Activated CD8-positive, alpha-beta memory T cell treated with anti-CD3 and anti-CD28 coated beads, Interleukin-2, amount 10 ng/mL, durations not matched to agents 7 days and 5 days (primary cell): ENCODE measurements around the gene OSMR. TPM values are rescaled to one million over a fixed set of nuclear protein-coding genes. Genes with fewer than 3 reads are reported as not detected.

Experiments
- ATAC-seq: fragments of 150-1000 bp; cut with Tn5 transposase; one replicate; pipeline ENCODE4 v1.10.0; 2021; ENCODE audit warnings: moderate library complexity
- CTCF ChIA-PET: fragments of 350-600 bp; sonication (Branson Sonifier 250); formaldehyde crosslinking; loops from one replicate; lab custom pipeline; 2021; ENCODE audit warnings: antibody characterized with exemption; lab: Charles Lee
- DNase-seq: peaks from one replicate; pipeline ENCODE4 v3.0.0-alpha.2; 2020
- H3K27ac Mint-ChIP-seq: one replicate; pipeline ENCODE4 v1.8.0; 2021; ENCODE audit warnings: mild to moderate bottlenecking, mixed read lengths
- H3K27me3 Mint-ChIP-seq: one replicate; pipeline ENCODE4 v1.8.0; 2021; ENCODE audit warnings: mixed read lengths
- H3K36me3 Mint-ChIP-seq: one replicate; pipeline ENCODE4 v1.8.0; 2021; ENCODE audit warnings: mild to moderate bottlenecking, mixed read lengths
- H3K4me1 Mint-ChIP-seq: one replicate; pipeline ENCODE4 v1.8.0; 2021; ENCODE audit warnings: mixed read lengths
- H3K4me3 Mint-ChIP-seq: one replicate; pipeline ENCODE4 v1.8.0; 2021; ENCODE audit warnings: mild to moderate bottlenecking, moderate library complexity, mixed read lengths
- H3K9me3 Mint-ChIP-seq: one replicate; pipeline ENCODE4 v1.8.0; 2022; ENCODE audit warnings: low read depth, mixed read lengths
- total RNA-seq, 2 experiments: library from RNA; stranded (reverse); gene quantifications; one replicate each; pipeline ENCODE4 v1.2.3, GENCODE V29; 2021

Gene OSMR
- total RNA-seq, 2 experiments from 2014 or later = not detected

GRCh38 chr5:38896760-38897159 is 50.9 kb downstream of the OSMR start:
- peaks cover 2% of the 10 kb centered on the region for H3K9me3 Mint-ChIP-seq
- H3K27me3 Mint-ChIP-seq = peaks cover 36% of the 10 kb centered on the region
- DNase-seq = no peak
- H3K4me1 Mint-ChIP-seq = no peaks in the 10 kb centered on the region
- no peak overlapping the region for H3K27ac Mint-ChIP-seq
- no peak overlapping the region for H3K4me3 Mint-ChIP-seq
- no peak for ATAC-seq
- H3K36me3 Mint-ChIP-seq = no peaks in the 10 kb centered on the region
- CTCF ChIA-PET = no interaction called here

- H3K4me3 Mint-ChIP-seq = no peak overlapping the region
- ATAC-seq (no peak), DNase-seq (no peak)
- H3K27me3 Mint-ChIP-seq = peaks cover 25% of the 10 kb centered on the region
- peaks cover 5% of the 10 kb centered on the region for H3K9me3 Mint-ChIP-seq
- H3K27ac Mint-ChIP-seq = no peak overlapping the region
- H3K36me3 Mint-ChIP-seq = no peaks in the 10 kb centered on the region
- CTCF ChIA-PET = no interaction called here
- no peaks in the 10 kb centered on the region for H3K4me1 Mint-ChIP-seq
These were observed 54.1 kb downstream of the OSMR start for GRCh38 chr5:38899936-38900335.

- Mint-ChIP-seq H3K9me3 (peaks cover 7% of the 10 kb centered on the region), H3K4me1 (no peaks in the 10 kb centered on the region), H3K27me3 (peaks cover 4% of the 10 kb centered on the region), H3K4me3 (no peak overlapping the region), H3K27ac (no peak overlapping the region), H3K36me3 (no peaks in the 10 kb centered on the region)
- CTCF ChIA-PET = interaction anchor here (1.0 kb wide), 1 partner anchor 96 kb away, joined by 3 read pairs; no protein-coding TSS in a partner anchor
- no peak for ATAC-seq
- DNase-seq = no peak
These were observed 59.7 kb downstream of the OSMR start for GRCh38 chr5:38905516-38905915.

GRCh38 chr5:38906503-38906902 is 60.7 kb downstream of the OSMR start:
- no peak overlapping the region for H3K27ac Mint-ChIP-seq
- CTCF ChIA-PET = interaction anchor here (0.6 kb wide), 1 partner anchor 534 kb away, joined by 3 read pairs; no protein-coding TSS in a partner anchor
- H3K9me3 Mint-ChIP-seq = peaks cover 7% of the 10 kb centered on the region
- H3K4me3 Mint-ChIP-seq = no peak overlapping the region
- H3K4me1 Mint-ChIP-seq = no peaks in the 10 kb centered on the region
- ATAC-seq (no peak), DNase-seq (no peak)
- peaks cover 10% of the 10 kb centered on the region for H3K27me3 Mint-ChIP-seq
- no peaks in the 10 kb centered on the region for H3K36me3 Mint-ChIP-seq

GRCh38 chr5:38911933-38912332 is 66.1 kb downstream of the OSMR start:
- DNase-seq (no peak), ATAC-seq (no peak)
- Mint-ChIP-seq H3K4me3 (no peak overlapping the region), H3K27me3 (peaks cover 50% of the 10 kb centered on the region), H3K4me1 (no peaks in the 10 kb centered on the region), H3K9me3 (peaks cover 5% of the 10 kb centered on the region), H3K27ac (no peak overlapping the region), H3K36me3 (no peaks in the 10 kb centered on the region)
- CTCF ChIA-PET = no interaction called here

GRCh38 chr5:38913714-38914113 is 67.9 kb downstream of the OSMR start:
- H3K4me3 Mint-ChIP-seq = no peak overlapping the region
- CTCF ChIA-PET = interaction anchor here (1.9 kb wide), 1 partner anchor 8 kb away, joined by 4 read pairs; no protein-coding TSS in a partner anchor
- peaks cover 4% of the 10 kb centered on the region for H3K9me3 Mint-ChIP-seq
- no peaks in the 10 kb centered on the region for H3K4me1 Mint-ChIP-seq
- no peaks in the 10 kb centered on the region for H3K36me3 Mint-ChIP-seq
- no peak overlapping the region for H3K27ac Mint-ChIP-seq
- ATAC-seq (no peak), DNase-seq (no peak)
- H3K27me3 Mint-ChIP-seq = peaks cover 59% of the 10 kb centered on the region

- no peak overlapping the region for H3K27ac Mint-ChIP-seq
- peaks cover 69% of the 10 kb centered on the region for H3K27me3 Mint-ChIP-seq
- no peak for DNase-seq
- no peaks in the 10 kb centered on the region for H3K9me3 Mint-ChIP-seq
- H3K4me1 Mint-ChIP-seq = no peaks in the 10 kb centered on the region
- CTCF ChIA-PET = no interaction called here
- no peak overlapping the region for H3K4me3 Mint-ChIP-seq
- no peaks in the 10 kb centered on the region for H3K36me3 Mint-ChIP-seq
- ATAC-seq = no peak
These were observed 71.0 kb downstream of the OSMR start for GRCh38 chr5:38916802-38917201.

- Mint-ChIP-seq H3K27ac (no peak overlapping the region), H3K9me3 (no peaks in the 10 kb centered on the region)
- DNase-seq = no peak
These were observed 75.4 kb downstream of the OSMR start for GRCh38 chr5:38921174-38921573.

GRCh38 chr5:38922199-38922598 is 76.4 kb downstream of the OSMR start:
- H3K4me1 Mint-ChIP-seq = no peaks in the 10 kb centered on the region
- peaks cover 54% of the 10 kb centered on the region for H3K27me3 Mint-ChIP-seq
- no peaks in the 10 kb centered on the region for H3K9me3 Mint-ChIP-seq
- DNase-seq (peak; percentile 62), ATAC-seq (peak; percentile 64)
- CTCF ChIA-PET = interaction anchor here (0.6 to 1.9 kb wide), 8 partner anchors 9 to 783 kb away, joined by 3 to 18 read pairs (median 4); no protein-coding TSS in a partner anchor
- no peak overlapping the region for H3K4me3 Mint-ChIP-seq
- H3K27ac Mint-ChIP-seq = no peak overlapping the region
- no peaks in the 10 kb centered on the region for H3K36me3 Mint-ChIP-seq

More at GRCh38 chr5:38921174-38921573, 75.4 kb downstream of the OSMR start:
- no peak for ATAC-seq
- no peaks in the 10 kb centered on the region for H3K36me3 Mint-ChIP-seq
- CTCF ChIA-PET = interaction anchor here (1.4 to 1.6 kb wide), 3 partner anchors 8 to 500 kb away, joined by 4 to 18 read pairs (median 7); no protein-coding TSS in a partner anchor
- H3K27me3 Mint-ChIP-seq = peaks cover 64% of the 10 kb centered on the region
- no peak overlapping the region for H3K4me3 Mint-ChIP-seq
- no peaks in the 10 kb centered on the region for H3K4me1 Mint-ChIP-seq

- peaks cover 54% of the 10 kb centered on the region for H3K27me3 Mint-ChIP-seq
- ATAC-seq (no peak), DNase-seq (no peak)
- no peak overlapping the region for H3K4me3 Mint-ChIP-seq
- CTCF ChIA-PET = interaction anchor here (0.6 to 1.7 kb wide), 3 partner anchors 406 to 503 kb away, joined by 3 to 6 read pairs (median 3); no protein-coding TSS in a partner anchor
- H3K9me3 Mint-ChIP-seq = no peaks in the 10 kb centered on the region
- no peaks in the 10 kb centered on the region for H3K36me3 Mint-ChIP-seq
- no peaks in the 10 kb centered on the region for H3K4me1 Mint-ChIP-seq
- no peak overlapping the region for H3K27ac Mint-ChIP-seq
These were observed 78.0 kb downstream of the OSMR start for GRCh38 chr5:38923661-38924451.

GRCh38 chr5:38925154-38925925 is 79.5 kb downstream of the OSMR start:
- ATAC-seq = no peak
- CTCF ChIA-PET = no interaction called here
- DNase-seq = no peak
- H3K4me1 Mint-ChIP-seq = no peaks in the 10 kb centered on the region
- no peak overlapping the region for H3K27ac Mint-ChIP-seq
- H3K27me3 Mint-ChIP-seq = peaks cover 46% of the 10 kb centered on the region
- no peaks in the 10 kb centered on the region for H3K36me3 Mint-ChIP-seq
- no peaks in the 10 kb centered on the region for H3K9me3 Mint-ChIP-seq
- no peak overlapping the region for H3K4me3 Mint-ChIP-seq

GRCh38 chr5:38926121-38926520 is 80.3 kb downstream of the OSMR start:
- H3K4me3 Mint-ChIP-seq = no peak overlapping the region
- CTCF ChIA-PET = no interaction called here
- no peak overlapping the region for H3K27ac Mint-ChIP-seq
- H3K27me3 Mint-ChIP-seq = peaks cover 47% of the 10 kb centered on the region
- no peak for DNase-seq
- ATAC-seq = no peak
- H3K4me1 Mint-ChIP-seq = peaks cover under 1% of the 10 kb centered on the region
- no peaks in the 10 kb centered on the region for H3K36me3 Mint-ChIP-seq
- H3K9me3 Mint-ChIP-seq = no peaks in the 10 kb centered on the region

- no peak for DNase-seq
- ATAC-seq = no peak
- H3K27ac Mint-ChIP-seq = no peak overlapping the region
- H3K4me1 Mint-ChIP-seq = peaks cover 5% of the 10 kb centered on the region
- H3K9me3 Mint-ChIP-seq = no peaks in the 10 kb centered on the region
- H3K4me3 Mint-ChIP-seq = no peak overlapping the region
- H3K27me3 Mint-ChIP-seq = peaks cover 40% of the 10 kb centered on the region
- CTCF ChIA-PET = no interaction called here
- no peaks in the 10 kb centered on the region for H3K36me3 Mint-ChIP-seq
These were observed 81.7 kb downstream of the OSMR start for GRCh38 chr5:38927470-38927869.
